Superior temporal gyrus (tissue), 1 donor: ENCODE results near the gene CENPN.

Source experiments
- DNase-seq: peaks from one replicate; pipeline ENCODE4 v3.0.0-alpha.2; 2016; ENCODE audit errors: extremely low spot score

Gene CENPN

DNA sequence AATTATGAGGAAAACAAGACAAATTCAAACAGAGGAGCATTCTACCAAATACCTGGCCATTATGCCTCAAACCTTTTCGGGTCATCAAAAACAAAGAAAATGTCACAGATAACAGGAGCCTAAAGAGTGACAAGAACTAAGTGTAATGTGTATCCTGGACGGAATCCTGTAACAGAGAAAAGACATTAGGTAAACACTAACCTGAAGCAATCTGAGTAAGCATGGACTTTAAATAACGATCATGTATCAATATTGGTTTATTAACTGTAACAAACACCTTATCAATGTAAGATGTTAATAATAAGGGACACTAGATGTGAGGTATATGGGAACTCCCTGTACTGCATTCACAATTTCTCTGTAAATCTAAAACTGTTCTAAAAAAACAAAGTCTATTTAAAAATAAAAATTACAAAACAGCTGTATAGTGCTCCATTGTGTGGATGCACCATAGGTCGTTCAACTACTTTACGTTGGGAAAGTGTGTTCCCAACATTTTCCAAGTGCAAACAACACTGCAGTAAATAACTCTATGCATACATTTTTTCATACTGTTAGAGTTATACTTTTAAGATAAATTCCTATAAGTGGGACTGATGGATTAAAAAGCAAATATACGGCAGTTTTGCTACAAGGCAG is 15.1 kb upstream of the CENPN start:
- DNase-seq, result no peak

DNA sequence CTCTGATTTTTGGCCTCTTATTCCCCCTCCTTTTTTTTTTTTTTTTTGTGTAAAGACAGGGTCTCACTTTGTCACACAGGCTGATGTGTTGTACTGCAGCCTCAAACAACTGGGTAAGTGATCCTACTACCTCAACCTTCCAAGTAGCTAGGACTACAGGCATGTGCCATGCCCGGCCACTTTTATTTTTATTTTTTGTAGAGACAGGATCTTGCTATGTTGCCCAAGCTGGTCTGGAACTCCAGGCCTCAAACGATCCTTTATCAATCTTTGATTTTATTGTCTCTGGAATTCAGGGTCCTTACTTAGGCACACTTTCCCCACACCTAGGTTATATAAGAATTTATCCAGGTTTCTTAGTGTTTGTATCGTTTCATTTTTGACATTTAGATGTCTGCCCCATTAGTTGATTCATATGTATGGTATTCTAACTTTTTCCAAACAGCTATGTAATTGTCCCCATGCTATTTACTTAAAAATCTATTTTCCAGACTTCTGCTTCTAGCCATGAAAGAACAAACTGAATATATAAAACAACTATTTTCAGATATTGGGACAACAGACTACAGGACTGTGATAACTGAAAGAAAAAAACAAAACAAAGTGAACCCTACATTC is 14.2 kb upstream of the CENPN start:
- DNase-seq, result no peak

DNA sequence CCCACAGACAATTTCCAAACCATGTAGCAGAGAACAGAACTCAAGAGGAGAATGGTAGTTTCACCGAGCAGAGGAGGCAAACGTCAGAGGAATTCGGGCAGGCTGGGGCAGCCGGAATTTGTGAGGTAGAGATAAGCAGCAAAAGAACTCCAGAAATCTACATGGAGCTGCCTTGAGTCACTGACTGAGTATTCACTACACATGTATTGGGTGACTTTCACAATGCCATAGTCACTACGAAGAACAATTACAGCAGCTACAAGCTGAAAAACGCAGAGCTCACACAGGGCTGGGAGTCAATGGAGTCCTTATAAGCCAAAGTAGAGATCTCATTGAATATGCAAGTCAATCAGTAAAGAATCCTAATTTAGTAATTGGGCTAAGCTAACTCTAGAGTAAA is 13.7 kb upstream of the CENPN start:
- DNase-seq, result peak; percentile 66

- DNase-seq, result no peak
These were observed 13.2 kb upstream of the CENPN start for GRCh38 chr16:80993834-80994233.

GRCh38 chr16:80994451-80994850 is 12.6 kb upstream of the CENPN start:
- DNase-seq, result no peak

DNA sequence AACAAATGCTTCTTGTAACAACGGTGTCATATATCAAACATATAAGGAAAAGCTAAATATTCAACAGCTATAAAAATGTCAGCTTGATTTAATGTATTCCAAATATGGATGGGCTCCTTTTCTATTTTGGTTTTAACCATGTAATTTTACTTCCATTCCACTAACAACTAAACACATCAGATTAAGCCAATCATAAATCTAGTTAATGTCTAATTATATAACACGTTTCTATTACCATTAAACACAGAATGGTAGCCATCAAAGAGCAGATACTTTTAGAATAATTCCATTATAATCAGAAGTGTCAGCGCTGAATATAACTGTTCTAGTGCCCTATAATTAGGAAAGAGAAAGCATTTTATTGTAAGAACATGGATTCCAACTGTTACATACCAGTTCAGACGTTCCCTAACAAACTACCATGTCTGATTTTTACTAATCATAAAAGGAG is 10.3 kb upstream of the CENPN start:
- DNase-seq, result no peak

- DNase-seq, result no peak
These were observed 9.7 kb upstream of the CENPN start for GRCh38 chr16:80997139-80997798.

- DNase-seq, result no peak
These were observed 8.9 kb upstream of the CENPN start for GRCh38 chr16:80997964-80998620.

DNA sequence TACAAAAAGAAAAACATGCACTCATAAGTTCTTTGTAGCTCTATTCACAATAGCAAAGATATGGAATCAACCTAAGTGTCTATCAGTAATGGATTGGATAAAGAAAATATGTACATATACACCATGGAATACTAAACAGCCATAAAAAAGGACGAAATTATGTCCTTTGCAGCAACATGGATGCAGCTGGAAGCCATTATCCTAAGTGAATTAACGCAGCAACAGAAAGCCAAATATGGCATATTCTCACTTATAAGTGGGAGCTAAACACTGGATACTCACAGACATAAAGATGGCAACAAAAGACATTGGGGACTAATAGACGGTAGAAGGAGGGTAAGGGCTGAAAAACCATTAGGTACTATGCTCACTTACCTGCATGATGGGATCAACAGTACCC is 6.1 kb upstream of the CENPN start:
- no peak for DNase-seq

DNA sequence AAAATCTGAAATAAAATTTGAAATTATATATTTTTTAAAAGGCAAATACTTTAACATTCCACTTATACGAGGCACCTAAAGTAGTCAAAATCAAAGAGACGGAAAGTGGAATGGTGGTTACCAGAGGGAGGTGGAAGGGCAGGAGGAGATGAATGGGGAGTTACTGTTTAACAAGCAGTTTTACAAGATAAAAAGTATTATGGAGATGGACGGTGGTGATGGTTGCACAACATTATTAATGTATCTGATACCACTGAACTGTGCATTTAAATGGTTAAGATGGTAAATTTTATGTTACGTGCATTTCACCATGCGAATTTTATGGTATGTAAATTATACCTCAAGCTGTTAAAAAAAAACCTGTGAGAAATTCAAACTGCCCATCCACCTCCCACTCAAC is 5.7 kb upstream of the CENPN start:
- no peak for DNase-seq

DNA sequence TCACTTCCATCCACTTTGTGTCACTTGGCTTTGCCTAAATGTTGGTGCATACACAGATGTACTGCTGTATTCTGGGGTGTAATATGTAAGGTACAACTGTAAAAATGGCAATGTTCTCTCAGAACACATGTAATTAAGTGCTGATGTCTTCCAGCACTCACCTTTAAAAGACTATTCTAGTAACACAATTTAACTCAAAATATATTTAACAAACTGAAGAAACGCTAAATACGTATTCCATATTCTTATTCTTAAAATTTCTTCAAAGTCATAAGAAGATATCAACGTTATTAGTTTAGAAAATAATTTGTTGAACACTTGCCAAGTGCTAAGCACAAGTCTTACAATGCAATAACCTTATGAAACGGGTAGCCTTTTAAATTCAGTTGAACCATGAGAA is 4.0 kb upstream of the CENPN start:
- DNase-seq, result no peak

GRCh38 chr16:81003610-81004460 is 3.2 kb upstream of the CENPN start:
- no peak for DNase-seq

- peak; percentile 96 for DNase-seq
These were observed 2.2 kb upstream of the CENPN start for GRCh38 chr16:81004646-81005353.

GRCh38 chr16:81005610-81006161 is 1.3 kb upstream of the CENPN start:
- peak; percentile 55 for DNase-seq

DNA sequence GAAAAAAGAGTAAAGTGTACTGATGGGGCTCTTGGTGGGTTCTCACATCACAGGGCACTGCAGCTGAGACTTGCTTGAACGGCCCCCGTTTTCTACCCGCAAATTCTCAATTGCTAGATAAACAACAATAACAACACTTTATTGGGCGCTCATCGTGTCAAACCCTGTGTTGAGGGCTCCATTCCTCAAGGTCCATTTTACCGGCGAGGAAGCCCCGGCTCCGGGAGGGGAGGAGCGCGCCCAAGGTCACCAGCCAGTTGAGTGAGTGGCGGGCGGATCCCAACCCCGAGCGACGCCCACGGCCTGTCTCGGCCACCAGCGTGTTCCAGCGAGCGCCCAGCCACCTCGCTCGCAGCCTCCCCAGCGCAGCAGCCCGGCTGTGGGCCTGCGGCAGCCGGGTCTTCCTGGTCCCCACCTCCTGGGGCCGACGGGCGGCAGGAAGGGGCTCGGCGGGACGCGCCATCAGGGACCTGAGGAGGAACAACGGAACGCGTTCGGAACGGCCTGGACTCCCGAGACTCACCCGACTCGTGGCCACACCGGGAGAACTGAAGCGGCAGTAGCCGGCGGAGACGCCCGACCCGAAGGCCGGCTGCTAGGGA is 702 bp upstream of the CENPN start:
- DNase-seq, result peak; percentile 38

GRCh38 chr16:81008505-81008789 is 1.4 kb downstream of the CENPN start:
- no peak for DNase-seq

DNA sequence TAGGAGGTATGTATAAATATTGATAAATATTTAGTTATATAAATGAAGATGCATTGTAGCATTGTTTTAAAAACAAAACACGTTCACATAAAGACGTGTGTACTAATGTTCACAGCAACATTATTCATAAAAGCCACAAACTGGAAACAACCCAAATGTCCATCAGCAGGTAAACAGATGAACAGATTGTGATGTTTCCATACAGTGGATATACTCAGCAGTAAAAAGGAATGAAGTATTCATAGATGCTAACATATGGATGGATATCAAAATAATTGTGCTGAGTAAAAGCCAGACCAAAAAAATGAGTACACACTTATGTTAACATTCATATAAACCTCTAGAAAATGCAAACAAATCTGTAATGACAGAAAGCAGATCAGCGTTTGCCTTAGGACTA is 6.0 kb downstream of the CENPN start:
- DNase-seq, result no peak

DNA sequence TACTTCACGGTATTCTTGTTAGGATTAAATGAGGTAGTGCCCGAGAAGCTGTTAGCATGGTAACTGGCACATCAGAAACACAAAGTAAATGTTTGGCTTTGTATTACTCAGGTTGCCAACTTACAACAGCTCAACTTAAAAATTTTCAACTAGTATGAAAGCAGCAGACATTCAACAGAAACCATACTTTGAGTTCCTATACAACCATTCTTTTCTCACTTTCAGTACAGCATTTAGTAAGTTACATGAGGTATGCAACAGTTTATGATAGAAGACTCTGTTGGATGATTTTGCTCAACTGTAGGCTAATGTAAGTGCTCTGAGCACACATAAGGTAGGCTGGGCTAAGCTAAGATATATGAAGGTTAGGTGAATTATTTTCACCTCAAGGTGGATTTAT is 7.7 kb downstream of the CENPN start:
- no peak for DNase-seq

- DNase-seq, result peak; percentile 90
These were observed 11.5 kb downstream of the CENPN start for GRCh38 chr16:81018496-81018895.

GRCh38 chr16:81026429-81026828 is 19.4 kb downstream of the CENPN start:
- no peak for DNase-seq
